ENCODE data around the gene NAP1L4.

Gene NAP1L4

DNA sequence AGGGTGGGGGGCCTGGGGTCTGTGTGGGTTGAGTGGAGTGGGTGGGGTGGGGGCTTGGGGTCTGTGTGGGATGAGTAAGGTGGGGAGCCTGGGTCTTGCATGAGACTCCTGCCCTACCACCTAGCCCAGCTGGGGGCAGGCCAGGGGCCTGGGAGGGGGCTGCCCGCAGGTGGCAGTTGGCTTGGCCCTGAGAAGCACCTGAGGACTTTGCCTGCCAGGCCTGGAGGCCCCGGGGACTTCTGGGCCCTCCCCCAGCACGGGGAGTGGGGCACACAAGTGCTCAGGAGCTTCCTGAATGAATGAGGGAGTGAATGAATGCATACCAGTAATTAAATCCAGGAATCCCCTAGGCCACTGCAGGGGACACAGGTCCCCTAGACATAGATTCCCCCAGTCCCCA lies 69.5 kb downstream of the NAP1L4 start:
- Histone ChIP-seq H3K36me3 (ENCODE audit: control insufficient read depth, insufficient read depth, low read length) (no peaks in the 10 kb centered on the region), H3K27me3 (replicated peaks; ENCODE audit: control insufficient read depth, insufficient read depth, low read length) (no peaks in the 10 kb centered on the region; the same call in 1 of the 2 replicates), H3K4me3 (replicated peaks; ENCODE audit: low read depth, low read length) (no peak overlapping the region)
- no peak for TF ChIP-seq CTCF (IDR thresholded peaks at IDR 0.05; ENCODE audit: insufficient read depth, low read length, poor library complexity, severe bottlenecking)
- no peak for DNase-seq (ENCODE audit: extremely low read depth, insufficient read length)

GRCh38 chr11:2921742-2922493 lies 70.2 kb downstream of the NAP1L4 start:
- Histone ChIP-seq H3K36me3 (ENCODE audit: control insufficient read depth, insufficient read depth, low read length) (no peaks in the 10 kb centered on the region), H3K4me3 (replicated peaks; ENCODE audit: low read depth, low read length) (no peak overlapping the region), H3K27me3 (replicated peaks; ENCODE audit: control insufficient read depth, insufficient read depth, low read length) (no peaks in the 10 kb centered on the region; the same call in 1 of the 2 replicates)
- no peak for DNase-seq (ENCODE audit: extremely low read depth, insufficient read length)
- TF ChIP-seq CTCF (IDR thresholded peaks at IDR 0.05; ENCODE audit: insufficient read depth, low read length, poor library complexity, severe bottlenecking), result no peak

- no peak for DNase-seq (ENCODE audit: extremely low read depth, insufficient read length)
- Histone ChIP-seq H3K36me3 (ENCODE audit: control insufficient read depth, insufficient read depth, low read length) (no peaks in the 10 kb centered on the region), H3K27me3 (replicated peaks; ENCODE audit: control insufficient read depth, insufficient read depth, low read length) (no peaks in the 10 kb centered on the region; the same call in 1 of the 2 replicates), H3K4me3 (replicated peaks; ENCODE audit: low read depth, low read length) (no peak overlapping the region)
- no peak for TF ChIP-seq CTCF (IDR thresholded peaks at IDR 0.05; ENCODE audit: insufficient read depth, low read length, poor library complexity, severe bottlenecking)
Observed at GRCh38 chr11:2921261-2921660, 70.9 kb downstream of the NAP1L4 start.

GRCh38 chr11:2920343-2920742 lies 71.8 kb downstream of the NAP1L4 start:
- DNase-seq (ENCODE audit: extremely low read depth, insufficient read length), result no peak
- Histone ChIP-seq H3K27me3 (replicated peaks; ENCODE audit: control insufficient read depth, insufficient read depth, low read length) (no peaks in the 10 kb centered on the region; the same call in 1 of the 2 replicates), H3K36me3 (ENCODE audit: control insufficient read depth, insufficient read depth, low read length) (no peaks in the 10 kb centered on the region), H3K4me3 (replicated peaks; ENCODE audit: low read depth, low read length) (no peak overlapping the region)
- TF ChIP-seq CTCF (IDR thresholded peaks at IDR 0.05; ENCODE audit: insufficient read depth, low read length, poor library complexity, severe bottlenecking), result no peak

GRCh38 chr11:2919837-2920236 lies 72.3 kb downstream of the NAP1L4 start:
- no peak for DNase-seq (ENCODE audit: extremely low read depth, insufficient read length)
- no peaks in the 10 kb centered on the region for H3K36me3 ChIP-seq (ENCODE audit: control insufficient read depth, insufficient read depth, low read length)
- TF ChIP-seq CTCF (IDR thresholded peaks at IDR 0.05; ENCODE audit: insufficient read depth, low read length, poor library complexity, severe bottlenecking), result no peak
- no peaks in the 10 kb centered on the region for H3K27me3 ChIP-seq (replicated peaks; ENCODE audit: control insufficient read depth, insufficient read depth, low read length)
- no peak overlapping the region for H3K4me3 ChIP-seq (replicated peaks; ENCODE audit: low read depth, low read length)
